NCI-H1694 (cell line): ENCODE measurements around the gene ERFL.
"Not testable (repeated sequence)": the region's sequence is repeated elsewhere in the genome, so short reads cannot be mapped to it uniquely, and the experiment has no call there.

Experiments
- DNase-seq: peaks from one replicate; lab custom pipeline; 2025; lab: John Stamatoyannopoulos, UW

Gene ERFL

GRCh38 chr19:41877916-41878905 is 50.0 kb downstream of the ERFL start:
- no peak for DNase-seq

GRCh38 chr19:41876847-41877832 is 51.1 kb downstream of the ERFL start, which contains the start of gene CD79A:
Gene CD79A, plus strand, starts transcription at chr19:41877279. Its CDS starts 26 bp downstream, at chr19:41877305.
- DNase-seq = no peak

GRCh38 chr19:41875973-41876372 is 52.3 kb downstream of the ERFL start:
- not testable (repeated sequence) for DNase-seq

- DNase-seq = peak; percentile 50
These were observed 55.2 kb downstream of the ERFL start for GRCh38 chr19:41872775-41873647.

- no peak for DNase-seq
These were observed 55.9 kb downstream of the ERFL start for GRCh38 chr19:41872384-41872774.

- no peak for DNase-seq
These were observed 56.5 kb downstream of the ERFL start for GRCh38 chr19:41871573-41872383.

GRCh38 chr19:41870401-41870873 is 57.8 kb downstream of the ERFL start:
- DNase-seq = no peak

GRCh38 chr19:41869374-41869955 is 58.8 kb downstream of the ERFL start:
- DNase-seq = no peak

- DNase-seq = no peak
These were observed 59.3 kb downstream of the ERFL start for GRCh38 chr19:41868989-41869300.

GRCh38 chr19:41868120-41868988 is 59.9 kb downstream of the ERFL start:
- no peak for DNase-seq

GRCh38 chr19:41866284-41866683 is 62.0 kb downstream of the ERFL start:
- DNase-seq = no peak

- DNase-seq = no peak
These were observed 63.9 kb downstream of the ERFL start for GRCh38 chr19:41864374-41864773.

GRCh38 chr19:41863209-41863931 is 64.9 kb downstream of the ERFL start:
- no peak for DNase-seq

GRCh38 chr19:41862445-41862986 is 65.7 kb downstream of the ERFL start:
- no peak for DNase-seq

- no peak for DNase-seq
These were observed 66.4 kb downstream of the ERFL start for GRCh38 chr19:41861846-41862245.

GRCh38 chr19:41861116-41861768 is 67.0 kb downstream of the ERFL start:
- no peak for DNase-seq

- no peak for DNase-seq
These were observed 67.7 kb downstream of the ERFL start for GRCh38 chr19:41860419-41861115.
